ENCODE results near the gene ENHO. TPM values are rescaled to one million over a fixed set of nuclear protein-coding genes. Genes with fewer than 3 reads are reported as not detected.

The ENHO gene
- total and polyA plus RNA-seq, 2 experiments from 2014 or later, result 13.8 to 19.7 TPM

DNA sequence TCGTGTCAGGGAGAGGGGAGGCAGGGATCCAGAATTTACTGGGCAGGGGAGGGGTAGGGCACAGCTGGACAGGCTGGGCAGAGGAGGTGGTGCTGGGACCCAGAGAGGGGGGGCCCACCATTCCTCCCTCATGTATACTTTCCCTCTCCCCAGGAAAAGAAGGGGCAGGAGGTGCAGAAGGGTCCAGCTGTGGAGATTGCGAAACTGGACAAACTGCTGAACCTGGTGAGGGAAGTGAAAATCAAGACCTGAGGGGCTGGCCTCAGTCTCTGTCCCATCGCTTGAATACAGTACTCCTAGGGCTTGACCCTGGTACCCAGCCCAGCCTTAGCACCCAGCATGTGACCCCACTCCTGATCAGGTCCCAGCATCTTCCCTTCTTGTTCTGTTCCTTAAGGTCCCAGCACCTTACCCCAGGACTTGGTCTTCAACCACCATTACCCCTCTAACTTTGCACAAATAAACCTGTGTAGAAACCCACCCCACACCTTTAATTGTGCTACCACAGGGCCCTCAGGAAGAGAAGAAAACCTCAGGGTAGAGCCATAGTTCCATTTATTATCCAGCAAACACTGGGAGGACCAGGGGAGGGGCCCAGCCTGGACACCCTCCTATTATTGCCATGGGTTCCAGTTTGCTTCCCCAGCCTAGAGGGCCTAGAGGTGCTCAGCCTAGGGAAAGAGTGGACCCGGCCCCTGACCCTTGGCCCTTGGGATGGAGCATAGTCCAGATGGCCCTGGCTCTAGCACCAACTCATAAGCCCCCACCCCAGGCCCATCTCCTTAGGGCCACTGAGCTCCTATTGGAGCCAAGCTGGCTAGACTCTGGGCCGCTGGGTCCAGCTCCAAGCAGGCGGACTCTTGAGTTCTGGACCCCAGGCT, 2.0 kb downstream of the ENHO start (continued):
- TF ChIP-seq, protein P1, sequence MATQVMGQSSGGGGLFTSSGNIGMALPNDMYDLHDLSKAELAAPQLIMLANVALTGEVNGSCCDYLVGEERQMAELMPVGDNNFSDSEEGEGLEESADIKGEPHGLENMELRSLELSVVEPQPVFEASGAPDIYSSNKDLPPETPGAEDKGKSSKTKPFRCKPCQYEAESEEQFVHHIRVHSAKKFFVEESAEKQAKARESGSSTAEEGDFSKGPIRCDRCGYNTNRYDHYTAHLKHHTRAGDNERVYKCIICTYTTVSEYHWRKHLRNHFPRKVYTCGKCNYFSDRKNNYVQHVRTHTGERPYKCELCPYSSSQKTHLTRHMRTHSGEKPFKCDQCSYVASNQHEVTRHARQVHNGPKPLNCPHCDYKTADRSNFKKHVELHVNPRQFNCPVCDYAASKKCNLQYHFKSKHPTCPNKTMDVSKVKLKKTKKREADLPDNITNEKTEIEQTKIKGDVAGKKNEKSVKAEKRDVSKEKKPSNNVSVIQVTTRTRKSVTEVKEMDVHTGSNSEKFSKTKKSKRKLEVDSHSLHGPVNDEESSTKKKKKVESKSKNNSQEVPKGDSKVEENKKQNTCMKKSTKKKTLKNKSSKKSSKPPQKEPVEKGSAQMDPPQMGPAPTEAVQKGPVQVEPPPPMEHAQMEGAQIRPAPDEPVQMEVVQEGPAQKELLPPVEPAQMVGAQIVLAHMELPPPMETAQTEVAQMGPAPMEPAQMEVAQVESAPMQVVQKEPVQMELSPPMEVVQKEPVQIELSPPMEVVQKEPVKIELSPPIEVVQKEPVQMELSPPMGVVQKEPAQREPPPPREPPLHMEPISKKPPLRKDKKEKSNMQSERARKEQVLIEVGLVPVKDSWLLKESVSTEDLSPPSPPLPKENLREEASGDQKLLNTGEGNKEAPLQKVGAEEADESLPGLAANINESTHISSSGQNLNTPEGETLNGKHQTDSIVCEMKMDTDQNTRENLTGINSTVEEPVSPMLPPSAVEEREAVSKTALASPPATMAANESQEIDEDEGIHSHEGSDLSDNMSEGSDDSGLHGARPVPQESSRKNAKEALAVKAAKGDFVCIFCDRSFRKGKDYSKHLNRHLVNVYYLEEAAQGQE (IDR thresholded peaks at IDR 0.05; ENCODE audit: unreplicated experiment), result no peak
- TF ChIP-seq CREB1 (CRISPR knock-in tag; IDR thresholded peaks at IDR 0.05; ENCODE audit: low read depth), result no peak
- TF ChIP-seq, protein P2, sequence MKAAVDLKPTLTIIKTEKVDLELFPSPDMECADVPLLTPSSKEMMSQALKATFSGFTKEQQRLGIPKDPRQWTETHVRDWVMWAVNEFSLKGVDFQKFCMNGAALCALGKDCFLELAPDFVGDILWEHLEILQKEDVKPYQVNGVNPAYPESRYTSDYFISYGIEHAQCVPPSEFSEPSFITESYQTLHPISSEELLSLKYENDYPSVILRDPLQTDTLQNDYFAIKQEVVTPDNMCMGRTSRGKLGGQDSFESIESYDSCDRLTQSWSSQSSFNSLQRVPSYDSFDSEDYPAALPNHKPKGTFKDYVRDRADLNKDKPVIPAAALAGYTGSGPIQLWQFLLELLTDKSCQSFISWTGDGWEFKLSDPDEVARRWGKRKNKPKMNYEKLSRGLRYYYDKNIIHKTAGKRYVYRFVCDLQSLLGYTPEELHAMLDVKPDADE (IDR thresholded peaks at IDR 0.05), result no peak
- no peak for TF ChIP-seq NANOG (IDR thresholded peaks at IDR 0.05; ENCODE audit: borderline replicate concordance)
- no peak for TF ChIP-seq STAT1 (IDR thresholded peaks at IDR 0.05; ENCODE audit: unreplicated experiment)
- TF ChIP-seq, protein P3, sequence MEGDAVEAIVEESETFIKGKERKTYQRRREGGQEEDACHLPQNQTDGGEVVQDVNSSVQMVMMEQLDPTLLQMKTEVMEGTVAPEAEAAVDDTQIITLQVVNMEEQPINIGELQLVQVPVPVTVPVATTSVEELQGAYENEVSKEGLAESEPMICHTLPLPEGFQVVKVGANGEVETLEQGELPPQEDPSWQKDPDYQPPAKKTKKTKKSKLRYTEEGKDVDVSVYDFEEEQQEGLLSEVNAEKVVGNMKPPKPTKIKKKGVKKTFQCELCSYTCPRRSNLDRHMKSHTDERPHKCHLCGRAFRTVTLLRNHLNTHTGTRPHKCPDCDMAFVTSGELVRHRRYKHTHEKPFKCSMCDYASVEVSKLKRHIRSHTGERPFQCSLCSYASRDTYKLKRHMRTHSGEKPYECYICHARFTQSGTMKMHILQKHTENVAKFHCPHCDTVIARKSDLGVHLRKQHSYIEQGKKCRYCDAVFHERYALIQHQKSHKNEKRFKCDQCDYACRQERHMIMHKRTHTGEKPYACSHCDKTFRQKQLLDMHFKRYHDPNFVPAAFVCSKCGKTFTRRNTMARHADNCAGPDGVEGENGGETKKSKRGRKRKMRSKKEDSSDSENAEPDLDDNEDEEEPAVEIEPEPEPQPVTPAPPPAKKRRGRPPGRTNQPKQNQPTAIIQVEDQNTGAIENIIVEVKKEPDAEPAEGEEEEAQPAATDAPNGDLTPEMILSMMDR (conservative IDR thresholded peaks at IDR 0.05; ENCODE audit: low read depth in 2 of 2), result no peak
- TF ChIP-seq POLR2AphosphoS5 (IDR thresholded peaks at IDR 0.05; ENCODE audit: low read depth), result no peak

DNA sequence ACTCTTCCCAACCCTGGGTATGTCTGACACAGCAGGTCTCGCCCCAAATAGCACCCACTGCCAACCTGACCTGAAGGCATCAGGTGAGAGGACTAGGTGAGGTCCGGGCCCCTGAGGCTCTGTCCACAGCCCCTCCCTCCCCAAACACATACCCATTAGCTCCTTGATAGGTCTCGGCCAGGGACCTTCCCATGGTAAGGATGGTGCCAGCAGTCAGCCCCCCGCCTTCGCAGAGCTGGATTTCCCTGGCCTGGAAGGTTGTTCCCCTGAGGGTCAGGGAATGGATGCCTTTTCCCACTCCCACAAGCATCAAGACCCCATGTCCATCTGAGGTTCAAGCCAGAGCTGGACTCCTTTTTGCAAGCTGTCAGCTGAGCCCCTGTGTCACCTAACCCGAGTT, 2.7 kb downstream of the ENHO start:
- Mint-ChIP-seq H3K27me3 (ENCODE audit: insufficient read depth, low read depth, poor library complexity) (peaks cover 20% of the 10 kb centered on the region), H3K4me3 (no peak overlapping the region)
- H3K4me1 ChIP-seq (ENCODE audit: insufficient read depth), result peaks cover 4% of the 10 kb centered on the region
- TF ChIP-seq EZH2 (IDR thresholded peaks at IDR 0.05; ENCODE audit: low read depth, unreplicated experiment) (no peak), NANOG (IDR thresholded peaks at IDR 0.05; ENCODE audit: borderline replicate concordance) (no peak), EZH2phosphoT487 (IDR thresholded peaks at IDR 0.05; ENCODE audit: unreplicated experiment) (no peak), ZNF114 (CRISPR knock-in tag; IDR thresholded peaks at IDR 0.05) (no peak), POLR2AphosphoS5 (IDR thresholded peaks at IDR 0.05; ENCODE audit: low read depth) (no peak), CREB1 (CRISPR knock-in tag; IDR thresholded peaks at IDR 0.05; ENCODE audit: low read depth) (no peak), JUNB (IDR thresholded peaks at IDR 0.05; ENCODE audit: unreplicated experiment) (no peak), ZNF331 (CRISPR knock-in tag; IDR thresholded peaks at IDR 0.05; ENCODE audit: low read depth) (no peak), STAT1 (IDR thresholded peaks at IDR 0.05; ENCODE audit: unreplicated experiment) (no peak)
- TF ChIP-seq, protein P3 (conservative IDR thresholded peaks at IDR 0.05; ENCODE audit: low read depth in 2 of 2), result no peak
- TF ChIP-seq, protein P1 (IDR thresholded peaks at IDR 0.05; ENCODE audit: unreplicated experiment), result no peak

More for the DNA sequence above, 2.7 kb downstream of the ENHO start:
- Mint-ChIP-seq H3K36me3 (ENCODE audit: low read depth) (no peaks in the 10 kb centered on the region; the same call in 2 of the 3 replicates), H3K4me1 (peaks cover 15% of the 10 kb centered on the region), H3K9me3 (no peaks in the 10 kb centered on the region; the same call in 2 of the 3 replicates), H3K27ac (no peak overlapping the region)
- ATAC-seq, result no peak
- H4K20me1 ChIP-seq (replicated peaks; ENCODE audit: insufficient read depth), result no peaks in the 10 kb centered on the region
- no peak overlapping the region for H3K4me3 ChIP-seq
- H3K36me3 ChIP-seq (ENCODE audit: insufficient read depth), result no peaks in the 10 kb centered on the region
- peaks cover 18% of the 10 kb centered on the region for H3K27me3 ChIP-seq (ENCODE audit: insufficient read depth)
- H3K27ac ChIP-seq (ENCODE audit: low read depth), result no peak overlapping the region
- no peaks in the 10 kb centered on the region for H3F3A ChIP-seq (replicated peaks; ENCODE audit: low read depth)
- H3K79me2 ChIP-seq (replicated peaks; ENCODE audit: insufficient read depth), result no peaks in the 10 kb centered on the region
- H3K4me2 ChIP-seq, result no peak overlapping the region
- no peak for DNase-seq (ENCODE audit: low spot score)
- H3K9me2 ChIP-seq (ENCODE audit: insufficient read depth), result no peaks in the 10 kb centered on the region; the same call in 1 of the 2 replicates
- no peak overlapping the region for H2AFZ ChIP-seq

Data from GM23338 (cell line).